CD14-positive monocyte (primary cell): ENCODE results near the gene PARP14. TPM values are rescaled to one million over a fixed set of nuclear protein-coding genes. Genes with fewer than 3 reads are reported as not detected.

Experiments used
- DNase-seq, 3 donors: peaks; one replicate each; pipeline ENCODE4 v3.0.0-alpha.2; 2011 to 2022
- H2AFZ ChIP-seq: 2 replicates; pipeline ENCODE4 v1.6.0; 2012; ENCODE audit warnings: mild to moderate bottlenecking, low read depth, low read length, inconsistent platforms; ENCODE audit not compliant: insufficient read depth, poor library complexity, severe bottlenecking
- H3K27ac ChIP-seq, 2 donors: 1 replicate in 1 of 2; 2 replicates in 1 of 2; pipeline ENCODE4 v1.5.1; 2012 to 2013; ENCODE audit warnings: low read length in 2 of 2, control low read depth in 1 of 2, inconsistent platforms in 1 of 2, low read depth in 1 of 2, mild to moderate bottlenecking in 1 of 2
- H3K27me3 ChIP-seq, 2 donors: one replicate each; pipeline versions ENCODE4 v1.6.0 to v1.6.1; 2011 to 2013; ENCODE audit warnings: low read length in 2 of 2; ENCODE audit not compliant: control insufficient read depth in 2 of 2, insufficient read depth in 2 of 2
- H3K36me3 ChIP-seq, 2 donors: replicated peaks in 1 of 2; 1 replicate in 1 of 2; 2 replicates in 1 of 2; pipeline versions ENCODE4 v1.5.1 to v1.6.1; 2012 to 2013; ENCODE audit warnings: low read length in 2 of 2, control low read depth in 1 of 2, inconsistent platforms in 1 of 2, mild to moderate bottlenecking in 1 of 2; ENCODE audit not compliant: insufficient read depth in 2 of 2, control insufficient read depth in 1 of 2
- H3K4me1 ChIP-seq, 2 donors: 1 replicate in 1 of 2; 2 replicates in 1 of 2; pipeline versions ENCODE4 v1.5.1 to v1.6.1; 2012 to 2013; ENCODE audit warnings: low read length in 2 of 2, control low read depth in 1 of 2, inconsistent platforms in 1 of 2, mild to moderate bottlenecking in 1 of 2, moderate library complexity in 1 of 2; ENCODE audit not compliant: insufficient read depth in 2 of 2, control insufficient read depth in 1 of 2
- H3K4me2 ChIP-seq: replicated peaks from 2 replicates; pipeline ENCODE3; 2012; ENCODE audit warnings: low read length, moderate library complexity, mild to moderate bottlenecking; ENCODE audit not compliant: poor library complexity, severe bottlenecking; ENCODE audit errors: extremely low read depth
- H3K4me3 ChIP-seq, 3 experiments: fragments of 200-600 bp in 1 of 3; sonication (generic) in 1 of 3; replicated peaks in 1 of 3; 1 replicate in 2 of 3; 2 replicates in 1 of 3; pipeline ENCODE4 v1.5.1; 2011 to 2013; ENCODE audit warnings: low read length in 3 of 3, mild to moderate bottlenecking in 3 of 3, control low read depth in 2 of 3, low read depth in 2 of 3, inconsistent platforms in 1 of 3, moderate library complexity in 1 of 3
- H3K79me2 ChIP-seq: 2 replicates; pipeline ENCODE4 v1.6.0; 2012; ENCODE audit warnings: mild to moderate bottlenecking, control low read depth, inconsistent platforms, low read length, moderate library complexity; ENCODE audit not compliant: insufficient read depth
- H3K9ac ChIP-seq: 2 replicates; pipeline ENCODE4 v1.6.0; 2017; ENCODE audit warnings: low read length, mild to moderate bottlenecking; ENCODE audit not compliant: insufficient read depth, poor library complexity, severe bottlenecking
- H3K9me3 ChIP-seq, 2 donors: replicated peaks in 1 of 2; 1 replicate in 1 of 2; 2 replicates in 1 of 2; pipeline versions ENCODE4 v1.5.1 to v1.6.1; 2012 to 2013; ENCODE audit warnings: low read length in 2 of 2, control low read depth in 1 of 2; ENCODE audit not compliant: control insufficient read depth in 1 of 2, insufficient read depth in 1 of 2
- H4K20me1 ChIP-seq: 2 replicates; pipeline ENCODE4 v1.6.0; 2012; ENCODE audit warnings: mild to moderate bottlenecking, low read length, control low read depth, moderate library complexity; ENCODE audit not compliant: insufficient read depth
- H3K27ac Mint-ChIP-seq, 7 donors: one replicate each; pipeline ENCODE4 v1.8.0; 2020; ENCODE audit warnings: mild to moderate bottlenecking in 7 of 7, mixed read lengths in 7 of 7, moderate library complexity in 6 of 7, inconsistent platforms in 2 of 7
- H3K27me3 Mint-ChIP-seq, 3 donors: one replicate each; pipeline ENCODE4 v1.8.0; 2021 to 2022; ENCODE audit warnings: low read depth in 3 of 3, mild to moderate bottlenecking in 3 of 3, mixed read lengths in 3 of 3, moderate library complexity in 3 of 3, inconsistent platforms in 1 of 3
- H3K36me3 Mint-ChIP-seq, 2 donors: one replicate each; pipeline ENCODE4 v1.8.0; 2020; ENCODE audit warnings: mixed read lengths in 2 of 2, inconsistent platforms in 1 of 2, mild to moderate bottlenecking in 1 of 2
- H3K4me1 Mint-ChIP-seq: one replicate; pipeline ENCODE4 v1.8.0; 2020; ENCODE audit warnings: mild to moderate bottlenecking, mixed read lengths
- H3K4me3 Mint-ChIP-seq, 2 donors: one replicate each; pipeline ENCODE4 v1.8.0; 2020; ENCODE audit warnings: mild to moderate bottlenecking in 2 of 2, mixed read lengths in 2 of 2, moderate library complexity in 1 of 2
- H3K9me3 Mint-ChIP-seq, 7 donors: one replicate each; pipeline ENCODE4 v1.8.0; 2020 to 2022; ENCODE audit warnings: mixed read lengths in 7 of 7, mild to moderate bottlenecking in 6 of 7, moderate library complexity in 6 of 7, inconsistent platforms in 2 of 7
- WGBS: methylation state at CpG from one replicate; pipeline ENCODE4 v1.1.5; 2013; ENCODE audit warnings: missing lambda C conversion rate; ENCODE audit not compliant: insufficient coverage; 5-methylcytosine and 5-hydroxymethylcytosine counted together
- intact Hi-C, 2 donors: fragments of 100-400 bp; cut with micrococcal nuclease; formaldehyde crosslinking; loops; one replicate each; pipeline versions ENCODE4 v1.15.0 to v1.15.1; 2023
- polyA plus RNA-seq, 3 donors: library from polyadenylated mRNA; depleted of rRNA in 1 of 3; unstranded in 2 of 3; stranded (reverse) in 1 of 3; fragments of 300-500 nt in 2 of 3; fragments of >200 nt in 1 of 3; fragmentation: Illumina TruSeq in 2 of 3; gene quantifications; 1 replicate in 2 of 3; 2 replicates in 1 of 3; pipeline ENCODE4 v1.2.3, GENCODE V29; 2012 to 2021
- TF ChIP-seq, protein P1 (sequence below): fragments of 200-600 bp; IDR thresholded peaks from one replicate; pipeline ENCODE4 v1.8.0; 2022; ENCODE audit warnings: antibody characterized with exemption, mild to moderate bottlenecking

The PARP14 gene
- polyA plus RNA-seq, 3 donors: 22.1 to 68.8 (median 26.9) TPM

DNA sequence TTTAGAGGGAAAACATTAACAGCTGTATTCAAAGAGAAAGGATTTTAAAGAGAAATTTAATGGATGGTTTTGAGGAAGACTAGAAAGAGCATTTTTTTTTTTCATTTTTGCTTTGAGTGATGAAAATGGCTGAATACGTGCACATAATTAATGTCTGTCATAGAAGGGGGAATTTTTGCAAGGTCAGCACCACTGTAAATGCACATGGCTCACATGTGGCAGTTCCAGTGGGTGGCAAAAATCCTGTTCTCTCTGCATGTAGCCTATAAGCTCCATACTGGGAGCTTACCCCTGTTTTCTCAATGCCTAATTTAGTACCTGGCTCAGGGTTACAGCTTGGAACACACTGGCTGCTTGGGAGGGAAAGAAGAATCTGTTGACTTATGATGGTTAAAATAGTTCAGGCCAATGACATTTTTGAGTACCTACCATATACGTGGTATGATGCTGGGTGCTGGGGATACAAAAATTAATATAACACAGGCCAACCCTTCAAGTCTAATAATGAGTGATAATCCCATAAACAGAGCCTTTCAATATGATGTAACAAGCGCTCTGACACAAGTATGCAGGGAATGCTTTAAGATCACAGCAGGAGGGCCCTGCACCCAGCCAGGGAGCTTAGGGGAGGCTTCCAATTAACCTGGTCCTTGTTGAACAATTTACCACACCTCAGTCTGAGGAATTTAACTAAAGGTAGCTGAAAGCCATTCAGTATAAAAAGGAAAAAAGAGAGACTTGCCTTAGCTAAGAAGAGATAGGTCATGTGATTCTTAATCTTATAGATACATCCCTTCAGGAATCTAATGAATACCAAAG is 80.0 kb downstream of the PARP14 start:
- Histone ChIP-seq H3K4me2 (peak overlapping the region; percentile 72), H3K27me3 (no peaks in the 10 kb centered on the region), H3K27ac (peak overlapping the region; percentile 19 to 85), H4K20me1 (no peaks in the 10 kb centered on the region), H3K4me1 (peaks cover 58 to 64% of the 10 kb centered on the region in 2 donors), H3K4me3 (peak overlapping the region in 1 of 3 experiments; percentile 66), H3K9ac (no peak overlapping the region), H3K36me3 (peaks cover 0 to 4% of the 10 kb centered on the region in 2 donors), H3K79me2 (peaks cover 68% of the 10 kb centered on the region), H3K9me3 (no peaks in the 10 kb centered on the region), H2AFZ (peak overlapping the region; percentile 9)
- H3K36me3 Mint-ChIP-seq: peaks cover 20 to 31% of the 10 kb centered on the region in 2 donors
- H3K4me1 Mint-ChIP-seq: peaks cover 75% of the 10 kb centered on the region
- peak overlapping the region; percentile 82 to 96 (median 89) for H3K27ac Mint-ChIP-seq
- H3K27me3 Mint-ChIP-seq: peaks cover 0 to 1% (median 0%) of the 10 kb centered on the region in 3 donors
- H3K4me3 Mint-ChIP-seq: no peak overlapping the region
- DNase-seq: no peak
- TF ChIP-seq, protein P1, sequence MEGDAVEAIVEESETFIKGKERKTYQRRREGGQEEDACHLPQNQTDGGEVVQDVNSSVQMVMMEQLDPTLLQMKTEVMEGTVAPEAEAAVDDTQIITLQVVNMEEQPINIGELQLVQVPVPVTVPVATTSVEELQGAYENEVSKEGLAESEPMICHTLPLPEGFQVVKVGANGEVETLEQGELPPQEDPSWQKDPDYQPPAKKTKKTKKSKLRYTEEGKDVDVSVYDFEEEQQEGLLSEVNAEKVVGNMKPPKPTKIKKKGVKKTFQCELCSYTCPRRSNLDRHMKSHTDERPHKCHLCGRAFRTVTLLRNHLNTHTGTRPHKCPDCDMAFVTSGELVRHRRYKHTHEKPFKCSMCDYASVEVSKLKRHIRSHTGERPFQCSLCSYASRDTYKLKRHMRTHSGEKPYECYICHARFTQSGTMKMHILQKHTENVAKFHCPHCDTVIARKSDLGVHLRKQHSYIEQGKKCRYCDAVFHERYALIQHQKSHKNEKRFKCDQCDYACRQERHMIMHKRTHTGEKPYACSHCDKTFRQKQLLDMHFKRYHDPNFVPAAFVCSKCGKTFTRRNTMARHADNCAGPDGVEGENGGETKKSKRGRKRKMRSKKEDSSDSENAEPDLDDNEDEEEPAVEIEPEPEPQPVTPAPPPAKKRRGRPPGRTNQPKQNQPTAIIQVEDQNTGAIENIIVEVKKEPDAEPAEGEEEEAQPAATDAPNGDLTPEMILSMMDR: no peak
- intact Hi-C loops: no loop called here
- no peaks in the 10 kb centered on the region for H3K9me3 Mint-ChIP-seq
- WGBS: no CpG with 5 or more reads among the region's 3 CpGs

DNA sequence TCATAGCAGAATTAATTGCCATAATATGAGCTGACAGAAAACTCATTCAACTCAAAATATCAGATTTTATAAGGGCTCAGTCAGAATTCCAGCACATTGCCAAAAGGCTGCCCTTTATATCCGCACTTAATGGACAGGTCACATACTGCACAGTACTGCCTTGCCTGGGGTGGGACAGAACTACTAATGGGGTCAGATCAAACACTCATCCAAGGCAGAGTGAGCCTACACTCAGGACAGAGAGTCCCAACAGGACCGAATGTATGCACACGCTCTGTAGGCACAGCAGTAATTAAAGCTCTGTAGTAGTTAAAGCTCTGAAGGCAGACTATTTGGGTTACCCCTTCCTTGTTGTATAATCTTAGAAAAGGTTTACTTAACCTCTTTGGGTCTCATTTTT is 85.8 kb downstream of the PARP14 start:
- TF ChIP-seq, protein P1: no peak
- Histone ChIP-seq H2AFZ (no peak overlapping the region), H3K79me2 (peaks cover 40% of the 10 kb centered on the region), H3K36me3 (peaks cover 0 to 4% of the 10 kb centered on the region in 2 donors), H3K27me3 (no peaks in the 10 kb centered on the region), H3K9ac (no peak overlapping the region), H4K20me1 (no peaks in the 10 kb centered on the region), H3K4me3 (no peak overlapping the region), H3K4me2 (peak overlapping the region; percentile 7), H3K4me1 (peaks cover 74 to 80% of the 10 kb centered on the region in 2 donors), H3K27ac (peak overlapping the region; percentile 89 to 93), H3K9me3 (no peaks in the 10 kb centered on the region)
- Mint-ChIP-seq H3K9me3 (peaks cover 0 to 5% (median 0%) of the 10 kb centered on the region in 7 donors), H3K4me1 (peaks cover 75% of the 10 kb centered on the region), H3K4me3 (no peak overlapping the region), H3K36me3 (peaks cover 16 to 32% of the 10 kb centered on the region in 2 donors), H3K27ac (peak overlapping the region; percentile 98 to 99 (median 99)), H3K27me3 (peaks cover 0 to 1% (median 0%) of the 10 kb centered on the region in 3 donors)
- no peak for DNase-seq
- 100% methylated on average over 1 of the region's 3 CpGs for WGBS
- intact Hi-C loops: no loop called here
